HepG2 (cell line): Measurements from ENCODE around the gene LAMB2. TPM values are rescaled to one million over a fixed set of nuclear protein-coding genes. Genes with fewer than 3 reads are reported as not detected.

Source experiments
- BRCA1 ChIP-seq: sonication (generic); formaldehyde crosslinking; IDR thresholded peaks from 2 replicates; pipeline ENCODE4 v1.4.0; 2020; ENCODE audit warnings: missing genetic modification reagents
- BRD4 ChIP-seq: sonication (generic); formaldehyde crosslinking; IDR thresholded peaks from 2 replicates; pipeline ENCODE4 v1.4.0; 2020; ENCODE audit warnings: missing genetic modification reagents
- DDIT3 ChIP-seq: sonication (generic); formaldehyde crosslinking; IDR thresholded peaks from 2 replicates; pipeline ENCODE4 v1.4.0; 2020; ENCODE audit warnings: mild to moderate bottlenecking, missing genetic modification reagents
- FOSL1 ChIP-seq: sonication (generic); formaldehyde crosslinking; IDR thresholded peaks from 2 replicates; pipeline ENCODE4 v1.9.0; 2021; ENCODE audit warnings: missing genetic modification reagents, borderline replicate concordance
- HNF1A ChIP-seq, 2 experiments: sonication (generic) in 1 of 2; formaldehyde crosslinking in 1 of 2; IDR thresholded peaks; 2 replicates each; pipeline versions ENCODE4 v1.4.0 to v1.6.1; 2016 to 2020; ENCODE audit warnings: borderline replicate concordance in 1 of 2, low read depth in 1 of 2, mild to moderate bottlenecking in 1 of 2, missing genetic modification reagents in 1 of 2
- JUN ChIP-seq: sonication (generic); formaldehyde crosslinking; IDR thresholded peaks from 2 replicates; pipeline ENCODE4 v1.4.0; 2020; ENCODE audit warnings: mild to moderate bottlenecking, missing genetic modification reagents
- KDM5A ChIP-seq: fragments of 200-600 bp; sonication (generic); IDR thresholded peaks from 2 replicates; pipeline ENCODE4 v1.7.0; 2018; ENCODE audit warnings: antibody characterized with exemption, mild to moderate bottlenecking, low read length, borderline replicate concordance
- NR0B2 ChIP-seq: sonication (generic); formaldehyde crosslinking; IDR thresholded peaks from 2 replicates; pipeline ENCODE4 v1.4.0; 2020; ENCODE audit warnings: mild to moderate bottlenecking, missing genetic modification reagents
- REST ChIP-seq, 2 experiments: IDR thresholded peaks; 2 replicates each; pipeline ENCODE4 v1.6.1; 2011 to 2012; ENCODE audit warnings: low read length in 2 of 2, borderline replicate concordance in 1 of 2, low read depth in 1 of 2, mild to moderate bottlenecking in 1 of 2, moderate library complexity in 1 of 2
- SIN3B ChIP-seq: fragments of 150-350 bp; IDR thresholded peaks from 2 replicates; pipeline ENCODE4 v1.6.1; 2014; ENCODE audit warnings: low read length
- TSC22D2 ChIP-seq: sonication (generic); formaldehyde crosslinking; IDR thresholded peaks from 2 replicates; pipeline ENCODE4 v1.5.1; 2020; ENCODE audit warnings: missing genetic modification reagents, mild to moderate bottlenecking, borderline replicate concordance
- ZNF136 ChIP-seq: sonication (generic); formaldehyde crosslinking; IDR thresholded peaks from 2 replicates; pipeline ENCODE4 v1.8.1; 2022; ENCODE audit warnings: low read depth, mild to moderate bottlenecking, moderate library complexity, missing genetic modification reagents
- ZNF383 ChIP-seq: sonication (generic); formaldehyde crosslinking; IDR thresholded peaks from 2 replicates; pipeline ENCODE4 v1.4.0; 2020; ENCODE audit warnings: missing genetic modification reagents, mild to moderate bottlenecking, borderline replicate concordance
- ZNF414 ChIP-seq: sonication (generic); formaldehyde crosslinking; IDR thresholded peaks from 2 replicates; pipeline ENCODE4 v1.5.0; 2020; ENCODE audit warnings: missing genetic modification reagents
- ZNF639 ChIP-seq: conservative IDR thresholded peaks from 2 replicates; pipeline ENCODE4 v1.6.1; 2018; ENCODE audit warnings: missing genetic modification reagents
- ZNF678 ChIP-seq: sonication (generic); formaldehyde crosslinking; IDR thresholded peaks from 2 replicates; pipeline ENCODE4 v1.4.0; 2020; ENCODE audit warnings: mild to moderate bottlenecking, missing genetic modification reagents
- polyA plus RNA-seq, 8 experiments: library from polyadenylated mRNA; depleted of rRNA in 3 of 8; stranded (reverse) in 7 of 8; unstranded in 1 of 8; fragments of >200 nt; fragmentation: Illumina TruSeq in 4 of 8; extraction: Trizol in 4 of 8; gene quantifications; 2 replicates each; pipeline versions ENCODE4 v1.2.1 to v1.2.3, GENCODE V29; 2011 to 2016; ENCODE audit warnings: low read depth in 4 of 8, missing spikeins in 1 of 8, mixed read lengths in 1 of 8; ENCODE audit not compliant: insufficient read depth in 1 of 8
- total RNA-seq, 5 experiments: library from RNA; depleted of rRNA; stranded (reverse); fragments of >200 nt; fragmentation: Illumina TruSeq; extraction: Trizol; gene quantifications; 2 replicates each; pipeline ENCODE4 v1.2.3, GENCODE V29; 2016; ENCODE audit warnings: low read depth in 1 of 5

The LAMB2 gene
- total and polyA plus RNA-seq, 2 of the 13 experiments (the other 11 are each of a cell fraction or from before 2014, with no cell fraction given) = 208 to 443 TPM

- TF ChIP-seq DDIT3 = 0 out of 2 replicates have a peak, but pooled peaks have one; percentile 60
- TF ChIP-seq ZNF639 = peak; percentile 79; the same call in 1 of the 2 replicates
- peak; percentile 46; the same call in 1 of the 2 replicates for TF ChIP-seq ZNF678 (CRISPR knock-in tag)
- TF ChIP-seq SIN3B = peak; percentile 89
- TF ChIP-seq BRCA1 (CRISPR knock-in tag) = no peak
- peak; percentile 68 for TF ChIP-seq ZNF136 (CRISPR knock-in tag)
- TF ChIP-seq REST (IDR thresholded peaks at IDR 0.05; ENCODE audit: borderline replicate concordance in 1 of 2, low read depth in 1 of 2, low read length in 2 of 2) = no peak
- peak; percentile 9; the same call in 1 of the 2 replicates for TF ChIP-seq ZNF383 (CRISPR knock-in tag)
- peak; percentile 94 for TF ChIP-seq KDM5A
- peak; percentile 36; the same call in 1 of the 2 replicates for TF ChIP-seq TSC22D2 (CRISPR knock-in tag)
- TF ChIP-seq HNF1A (IDR thresholded peaks at IDR 0.05; ENCODE audit: low read depth) = no peak
- 0 out of 2 replicates have a peak, but pooled peaks have one; percentile 20 for TF ChIP-seq HNF1A (CRISPR knock-in tag; IDR thresholded peaks at IDR 0.05; ENCODE audit: borderline replicate concordance)
- no peak for TF ChIP-seq NR0B2
- TF ChIP-seq ZNF414 (CRISPR knock-in tag) = no peak
- no peak for TF ChIP-seq FOSL1 (CRISPR knock-in tag)
- TF ChIP-seq JUN (CRISPR knock-in tag) = no peak
- peak; percentile 55; the same call in 1 of the 2 replicates for TF ChIP-seq BRD4 (CRISPR knock-in tag)
Measured at GRCh38 chr3:49093853-49094767, 38.7 kb downstream of the LAMB2 start, which contains the start of gene QRICH1 (continued).
